ENCODE measurements around the gene GMEB2.
"Not testable (repeated sequence)": the region's sequence is repeated elsewhere in the genome, so short reads cannot be mapped to it uniquely, and the experiment has no call there.

GMEB2 gene

GRCh38 chr20:63571087-63571478 is 55.8 kb downstream of the GMEB2 start:
- DNase-seq (ENCODE audit: low spot score): not testable (repeated sequence)

DNA sequence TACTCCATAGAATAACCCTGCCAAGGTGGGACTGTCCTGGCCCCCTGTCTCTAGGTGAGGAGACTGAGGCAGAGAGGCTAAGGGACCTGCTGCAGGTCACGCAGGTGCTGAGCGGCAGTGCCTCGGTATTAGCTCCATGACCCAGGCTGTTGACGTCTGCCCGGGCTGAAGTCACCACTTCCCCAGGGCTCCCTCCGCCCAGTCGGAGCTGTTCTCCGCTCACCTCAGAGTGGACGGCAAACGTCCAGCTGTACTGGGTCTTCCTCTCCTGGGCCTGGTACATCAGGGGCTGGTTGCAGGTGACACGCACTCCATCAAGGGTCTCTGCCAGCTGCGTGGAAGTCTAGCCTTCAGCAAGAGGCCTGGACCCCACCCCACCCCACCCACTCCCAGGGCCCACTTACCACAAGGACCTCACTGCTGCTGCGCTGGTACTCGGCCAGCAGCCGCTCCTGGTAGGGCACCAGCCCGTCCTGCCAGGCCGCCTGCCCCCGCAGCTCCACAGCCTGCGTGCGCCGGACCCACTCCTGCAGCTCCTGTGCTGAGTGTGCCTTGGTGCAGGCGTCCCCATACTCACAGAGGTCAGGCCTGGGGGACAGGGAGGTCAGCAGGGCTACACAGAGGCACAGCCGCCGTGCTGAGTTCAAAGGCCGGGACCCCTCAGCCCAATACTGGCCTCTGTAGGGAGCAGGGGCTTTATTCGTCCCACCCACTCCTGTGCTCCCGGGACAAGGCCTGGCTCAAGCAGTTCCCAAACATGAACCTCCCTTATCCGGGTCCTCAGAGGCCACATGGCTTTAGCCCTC is 56.4 kb downstream of the GMEB2 start:
- no peak for DNase-seq (ENCODE audit: low spot score)

GRCh38 chr20:63568986-63569949 is 57.6 kb downstream of the GMEB2 start:
- DNase-seq (ENCODE audit: low spot score): no peak

GRCh38 chr20:63568170-63568981 is 58.5 kb downstream of the GMEB2 start:
- DNase-seq (ENCODE audit: low spot score): no peak

- no peak for DNase-seq (ENCODE audit: low spot score)
Measured at GRCh38 chr20:63567386-63568169, 59.3 kb downstream of the GMEB2 start.

GRCh38 chr20:63567136-63567385 is 59.8 kb downstream of the GMEB2 start:
- no peak for DNase-seq (ENCODE audit: low spot score)

GRCh38 chr20:63566395-63567135 is 60.3 kb downstream of the GMEB2 start:
- no peak for DNase-seq (ENCODE audit: low spot score)

GRCh38 chr20:63565699-63566335 is 61.1 kb downstream of the GMEB2 start:
- DNase-seq (ENCODE audit: low spot score): no peak

DNA sequence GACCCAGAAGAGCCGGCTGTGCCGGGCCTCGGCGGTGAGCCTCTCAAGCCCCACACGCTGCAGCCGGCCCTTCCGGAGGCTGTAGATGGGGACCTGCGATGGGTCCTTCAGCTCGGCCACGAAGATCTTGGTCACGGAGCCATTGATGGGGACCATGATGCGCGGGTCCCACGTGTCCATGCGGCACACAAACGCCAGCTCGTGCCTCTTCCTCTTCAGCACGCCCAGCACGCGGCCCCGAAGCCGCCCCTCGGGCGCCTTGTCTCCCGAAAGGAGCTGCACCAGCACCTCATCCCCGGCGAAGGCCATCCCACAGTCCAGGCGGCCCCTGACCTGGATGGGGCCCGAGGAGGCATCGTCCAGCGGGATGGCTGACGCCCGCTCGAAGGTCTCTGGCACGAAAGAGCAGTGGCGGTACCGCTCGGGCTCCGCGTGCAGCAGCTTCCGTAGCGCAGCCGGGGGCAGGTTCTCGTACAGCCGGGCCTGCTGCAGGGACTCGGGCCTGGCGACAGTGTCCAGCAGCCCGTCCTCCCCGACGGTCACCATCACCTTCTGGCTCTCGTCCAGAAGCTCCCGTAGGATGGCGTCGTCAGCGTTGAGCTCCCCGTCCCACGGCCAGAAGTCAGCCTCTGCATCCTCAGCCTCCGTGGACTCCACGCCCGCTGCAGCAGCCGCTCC is 61.7 kb downstream of the GMEB2 start:
- DNase-seq (ENCODE audit: low spot score): no peak

GRCh38 chr20:63564036-63564810 is 62.7 kb downstream of the GMEB2 start:
- no peak for DNase-seq (ENCODE audit: low spot score)

GRCh38 chr20:63563225-63563935 is 63.5 kb downstream of the GMEB2 start:
- DNase-seq (ENCODE audit: low spot score): no peak

DNA sequence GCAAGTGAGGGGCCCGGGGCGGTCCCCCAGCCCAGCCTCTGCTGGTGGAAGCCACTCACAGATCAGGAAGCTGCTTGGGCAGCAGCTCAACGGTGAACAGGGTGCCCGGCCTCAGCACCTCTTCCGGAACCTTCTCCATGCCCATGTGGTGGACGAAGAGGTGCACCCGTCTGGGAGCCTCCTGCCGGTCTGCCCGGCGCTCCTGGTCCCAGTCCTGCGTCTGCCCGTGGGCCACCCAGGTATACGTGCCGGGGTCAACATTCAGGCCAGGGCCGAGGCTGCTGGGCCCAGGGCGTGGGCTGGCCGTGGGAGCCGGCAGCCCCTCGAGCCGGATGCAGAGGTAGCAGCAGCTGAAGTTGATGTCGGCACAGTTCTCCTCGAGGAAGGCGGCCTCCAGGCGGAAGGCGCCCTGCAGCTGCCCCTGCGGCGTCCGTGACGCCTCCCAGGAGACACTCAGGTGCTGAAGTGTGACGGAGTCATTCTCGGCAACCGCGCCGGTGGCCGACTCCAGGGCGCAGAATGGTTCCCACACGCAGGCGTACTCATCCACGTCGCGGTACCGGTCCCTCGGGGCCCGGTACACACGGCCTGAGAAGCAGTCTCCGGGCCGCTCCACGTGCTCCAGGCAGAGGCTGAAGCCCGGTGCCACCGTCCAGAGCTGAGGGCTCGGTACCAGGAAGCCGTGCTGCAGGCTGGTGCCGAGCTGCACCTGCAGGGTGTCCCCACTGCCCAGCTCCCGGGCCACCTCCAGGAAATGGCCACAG is 64.3 kb downstream of the GMEB2 start:
- DNase-seq (ENCODE audit: low spot score): no peak

DNA sequence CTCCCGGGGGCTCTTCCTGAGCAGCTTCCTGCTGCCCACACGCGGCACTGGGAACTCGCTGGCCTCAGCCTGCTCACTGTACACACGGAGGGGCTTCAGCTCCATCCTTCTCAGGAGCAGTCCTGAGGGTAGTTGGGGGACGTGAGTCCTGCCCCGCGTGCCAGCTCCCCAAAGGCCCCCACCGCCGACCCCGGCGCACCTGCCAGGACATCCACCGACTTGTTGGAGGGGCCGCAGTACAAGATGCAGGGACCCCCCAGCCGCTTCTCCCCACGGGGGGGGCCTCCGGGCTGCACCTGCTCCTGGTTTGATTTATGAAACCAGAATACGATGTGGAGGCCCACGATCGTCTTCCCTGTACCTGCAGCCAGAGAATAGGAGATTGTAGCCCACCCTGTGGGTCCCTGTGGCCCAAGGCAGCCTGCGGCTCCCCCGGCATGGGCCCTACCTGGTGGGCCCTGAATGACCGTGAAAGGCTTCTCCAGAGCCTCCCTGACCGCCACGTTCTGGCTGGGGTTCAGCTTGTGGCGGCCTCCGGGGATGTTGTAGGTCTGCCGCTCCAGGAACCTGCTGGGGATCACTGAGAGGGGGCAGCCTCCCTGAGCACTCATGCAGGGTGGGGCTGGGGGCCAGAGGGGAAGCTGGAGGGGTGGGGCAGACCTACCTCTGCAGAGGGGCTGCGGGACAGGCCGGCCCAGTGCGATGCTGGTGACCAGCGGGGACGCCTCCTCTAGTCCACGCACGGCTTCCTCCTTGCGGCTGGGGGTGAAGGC is 65.1 kb downstream of the GMEB2 start:
- no peak for DNase-seq (ENCODE audit: low spot score)

- no peak for DNase-seq (ENCODE audit: low spot score)
Measured at GRCh38 chr20:63560856-63561609, 65.9 kb downstream of the GMEB2 start.

- no peak for DNase-seq (ENCODE audit: low spot score)
Measured at GRCh38 chr20:63560333-63560805, 66.5 kb downstream of the GMEB2 start.
